ENCODE measurements around the gene TACC3.
A peak's percentile ranks its signal among the peaks of the same experiment; 100 is the strongest.

TACC3 gene

DNA sequence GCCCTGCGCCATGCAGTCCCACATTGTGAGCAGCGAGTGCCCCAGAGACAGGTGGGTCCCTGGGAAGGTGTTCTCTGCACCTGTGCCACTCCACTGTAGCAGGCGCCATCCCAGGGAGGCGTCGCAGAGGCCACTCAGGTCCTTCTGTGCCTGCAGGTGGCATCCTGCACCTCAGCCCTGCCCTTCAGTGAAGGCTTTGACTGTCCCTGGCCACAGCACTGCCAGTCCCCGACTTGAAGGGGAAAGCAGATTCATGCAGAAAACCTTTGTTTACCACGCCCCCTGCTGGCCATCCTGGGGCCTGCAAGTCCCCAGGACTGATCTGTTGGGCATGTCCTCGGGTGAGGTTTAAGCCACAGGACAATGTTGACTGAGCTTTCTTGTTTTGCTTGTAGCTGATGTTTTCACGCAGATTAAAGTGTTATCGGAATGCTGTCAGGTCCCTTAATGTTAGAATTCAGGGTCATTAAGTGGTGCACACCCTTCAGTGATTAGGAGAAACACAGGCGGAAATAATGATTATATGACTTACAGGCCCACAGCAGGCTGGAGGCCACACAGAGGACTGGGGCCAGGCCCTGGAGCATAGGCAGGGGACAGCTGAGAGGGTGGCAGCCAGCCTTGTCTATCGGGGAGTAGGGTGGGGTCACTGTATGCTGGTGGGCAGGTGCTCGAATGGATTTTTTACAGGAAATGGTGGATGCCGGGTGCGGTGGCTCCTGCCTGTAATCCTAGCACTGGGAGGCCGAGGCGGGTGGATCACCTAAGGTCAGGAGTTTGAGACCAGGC, 5.0 kb downstream of the TACC3 start:
- peak; percentile 88 for DNase-seq (ENCODE audit: low read depth in 2 of 2)
- TF ChIP-seq, protein P1, sequence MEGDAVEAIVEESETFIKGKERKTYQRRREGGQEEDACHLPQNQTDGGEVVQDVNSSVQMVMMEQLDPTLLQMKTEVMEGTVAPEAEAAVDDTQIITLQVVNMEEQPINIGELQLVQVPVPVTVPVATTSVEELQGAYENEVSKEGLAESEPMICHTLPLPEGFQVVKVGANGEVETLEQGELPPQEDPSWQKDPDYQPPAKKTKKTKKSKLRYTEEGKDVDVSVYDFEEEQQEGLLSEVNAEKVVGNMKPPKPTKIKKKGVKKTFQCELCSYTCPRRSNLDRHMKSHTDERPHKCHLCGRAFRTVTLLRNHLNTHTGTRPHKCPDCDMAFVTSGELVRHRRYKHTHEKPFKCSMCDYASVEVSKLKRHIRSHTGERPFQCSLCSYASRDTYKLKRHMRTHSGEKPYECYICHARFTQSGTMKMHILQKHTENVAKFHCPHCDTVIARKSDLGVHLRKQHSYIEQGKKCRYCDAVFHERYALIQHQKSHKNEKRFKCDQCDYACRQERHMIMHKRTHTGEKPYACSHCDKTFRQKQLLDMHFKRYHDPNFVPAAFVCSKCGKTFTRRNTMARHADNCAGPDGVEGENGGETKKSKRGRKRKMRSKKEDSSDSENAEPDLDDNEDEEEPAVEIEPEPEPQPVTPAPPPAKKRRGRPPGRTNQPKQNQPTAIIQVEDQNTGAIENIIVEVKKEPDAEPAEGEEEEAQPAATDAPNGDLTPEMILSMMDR (IDR thresholded peaks at IDR 0.05; ENCODE audit: low read depth, low read length), result peak; percentile 98
- H3K4me3 ChIP-seq (replicated peaks in 1 of 2; ENCODE audit: low read depth in 2 of 2, low read length in 2 of 2), result no peak overlapping the region

DNA sequence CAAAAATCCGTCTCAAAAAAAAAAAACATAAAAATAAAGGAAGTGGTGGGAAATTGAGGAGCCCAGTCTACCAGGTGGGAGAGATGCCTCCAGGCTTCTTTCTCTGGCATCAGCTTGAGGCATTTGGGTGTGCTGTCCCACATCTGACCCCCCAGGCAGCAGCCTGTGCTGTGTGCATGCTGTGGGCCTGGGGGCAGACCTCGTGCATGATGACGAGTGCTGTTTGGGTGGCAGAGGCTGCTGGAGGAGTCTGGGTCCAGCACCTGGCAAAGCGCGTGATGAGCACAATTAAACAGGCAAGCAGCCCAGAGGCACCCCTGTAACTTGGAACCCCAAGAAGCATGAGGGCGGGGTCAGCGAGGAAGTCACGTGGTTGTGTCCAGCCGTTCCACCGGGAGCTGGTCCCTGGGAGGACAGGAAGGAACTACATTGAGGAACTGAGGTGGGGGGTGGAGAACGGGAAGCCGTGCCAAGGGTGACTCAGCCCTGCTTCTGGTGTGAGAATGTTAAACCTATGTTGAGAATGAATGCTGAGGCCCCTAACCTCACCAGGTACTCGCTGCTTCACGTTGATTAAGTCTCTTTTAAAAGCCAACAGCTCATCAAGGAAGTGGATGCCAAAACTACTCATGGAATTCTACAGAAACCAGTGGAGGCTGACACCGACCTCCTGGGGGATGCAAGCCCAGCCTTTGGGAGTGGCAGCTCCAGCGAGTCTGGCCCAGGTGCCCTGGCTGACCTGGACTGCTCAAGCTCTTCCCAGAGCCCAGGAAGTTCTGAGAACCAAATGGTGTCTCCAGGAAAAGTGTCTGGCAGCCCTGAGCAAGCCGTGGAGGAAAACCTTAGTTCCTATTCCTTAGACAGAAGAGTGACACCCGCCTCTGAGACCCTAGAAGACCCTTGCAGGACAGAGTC, 6.1 kb downstream of the TACC3 start:
- peak; percentile 79 to 86 for DNase-seq (ENCODE audit: low read depth in 2 of 2)
- TF ChIP-seq, protein P1 (IDR thresholded peaks at IDR 0.05; ENCODE audit: low read depth, low read length), result no peak
- no peak overlapping the region for H3K4me3 ChIP-seq (replicated peaks in 1 of 2; ENCODE audit: low read depth in 2 of 2, low read length in 2 of 2)

DNA sequence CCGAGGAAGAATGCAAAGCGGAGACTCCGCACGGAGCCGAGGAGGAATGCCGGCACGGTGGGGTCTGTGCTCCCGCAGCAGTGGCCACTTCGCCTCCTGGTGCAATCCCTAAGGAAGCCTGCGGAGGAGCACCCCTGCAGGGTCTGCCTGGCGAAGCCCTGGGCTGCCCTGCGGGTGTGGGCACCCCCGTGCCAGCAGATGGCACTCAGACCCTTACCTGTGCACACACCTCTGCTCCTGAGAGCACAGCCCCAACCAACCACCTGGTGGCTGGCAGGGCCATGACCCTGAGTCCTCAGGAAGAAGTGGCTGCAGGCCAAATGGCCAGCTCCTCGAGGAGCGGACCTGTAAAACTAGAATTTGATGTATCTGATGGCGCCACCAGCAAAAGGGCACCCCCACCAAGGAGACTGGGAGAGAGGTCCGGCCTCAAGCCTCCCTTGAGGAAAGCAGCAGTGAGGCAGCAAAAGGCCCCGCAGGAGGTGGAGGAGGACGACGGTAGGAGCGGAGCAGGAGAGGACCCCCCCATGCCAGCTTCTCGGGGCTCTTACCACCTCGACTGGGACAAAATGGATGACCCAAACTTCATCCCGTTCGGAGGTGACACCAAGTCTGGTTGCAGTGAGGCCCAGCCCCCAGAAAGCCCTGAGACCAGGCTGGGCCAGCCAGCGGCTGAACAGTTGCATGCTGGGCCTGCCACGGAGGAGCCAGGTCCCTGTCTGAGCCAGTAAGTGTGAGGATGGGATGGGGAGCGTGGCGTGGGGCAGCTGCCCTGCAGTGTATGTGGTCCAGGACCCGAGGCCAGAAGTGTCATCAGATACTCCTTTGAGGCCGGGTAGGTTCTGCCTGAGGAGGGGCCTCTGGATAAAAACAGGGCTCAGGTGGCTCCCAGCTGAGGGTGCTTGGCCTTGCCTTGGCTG, 7.0 kb downstream of the TACC3 start:
- no peak for DNase-seq (ENCODE audit: low read depth in 2 of 2)
- no peak overlapping the region for H3K4me3 ChIP-seq (replicated peaks in 1 of 2; ENCODE audit: low read depth in 2 of 2, low read length in 2 of 2)
- TF ChIP-seq, protein P1 (IDR thresholded peaks at IDR 0.05; ENCODE audit: low read depth, low read length), result no peak

DNA sequence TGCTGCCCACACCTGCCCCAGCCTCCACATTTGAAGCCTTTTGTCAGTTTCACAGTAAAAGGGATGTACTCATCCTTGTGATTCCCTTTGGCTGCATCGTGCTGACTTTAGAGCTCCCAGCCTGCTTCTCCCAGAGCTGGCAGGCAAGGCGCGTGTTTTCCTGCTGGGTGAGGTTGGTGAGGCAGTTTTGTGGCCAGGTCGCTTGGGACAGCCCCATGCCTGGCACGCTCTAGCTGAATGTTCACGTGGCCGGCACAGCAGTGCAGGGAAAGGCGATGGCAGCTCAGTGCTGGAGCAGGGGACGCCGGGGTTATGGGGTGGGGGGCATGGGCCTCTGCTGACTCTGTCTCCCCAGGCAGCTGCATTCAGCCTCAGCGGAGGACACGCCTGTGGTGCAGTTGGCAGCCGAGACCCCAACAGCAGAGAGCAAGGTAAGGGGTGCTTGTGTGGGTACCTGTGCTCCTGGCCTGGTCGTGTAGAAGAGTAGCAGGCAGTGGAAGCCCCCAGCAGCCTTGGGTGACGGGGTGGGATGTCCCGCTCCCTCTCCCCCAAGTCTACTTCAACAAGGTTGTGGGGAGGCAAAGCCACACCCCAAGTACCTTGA, 9.3 kb downstream of the TACC3 start:
- TF ChIP-seq, protein P1 (IDR thresholded peaks at IDR 0.05; ENCODE audit: low read depth, low read length), result no peak
- no peak for DNase-seq (ENCODE audit: low read depth in 2 of 2)
- no peak overlapping the region for H3K4me3 ChIP-seq (replicated peaks in 1 of 2; ENCODE audit: low read depth in 2 of 2, low read length in 2 of 2)

DNA sequence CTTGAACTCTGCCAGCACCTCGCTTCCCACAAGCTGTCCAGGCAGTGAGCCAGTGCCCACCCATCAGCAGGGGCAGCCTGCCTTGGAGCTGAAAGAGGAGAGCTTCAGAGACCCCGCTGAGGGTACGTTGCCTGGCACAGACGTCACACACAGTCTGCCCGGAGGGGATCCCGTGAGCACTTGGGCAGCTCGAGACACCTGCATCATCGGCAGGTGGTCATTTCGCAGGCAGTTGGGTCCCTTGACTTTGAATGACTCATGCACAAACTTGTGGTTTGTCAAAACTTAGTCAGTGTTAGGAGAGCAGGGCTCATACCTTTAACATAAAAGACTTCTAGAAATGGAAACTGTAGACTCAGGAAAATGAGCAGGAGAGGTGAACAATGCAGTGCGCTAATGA, 9.9 kb downstream of the TACC3 start:
- H3K4me3 ChIP-seq (replicated peaks in 1 of 2; ENCODE audit: low read depth in 2 of 2, low read length in 2 of 2), result no peak overlapping the region
- TF ChIP-seq, protein P1 (IDR thresholded peaks at IDR 0.05; ENCODE audit: low read depth, low read length), result no peak
- DNase-seq (ENCODE audit: low read depth in 2 of 2), result peak in 1 of 2 donors; percentile 25

DNA sequence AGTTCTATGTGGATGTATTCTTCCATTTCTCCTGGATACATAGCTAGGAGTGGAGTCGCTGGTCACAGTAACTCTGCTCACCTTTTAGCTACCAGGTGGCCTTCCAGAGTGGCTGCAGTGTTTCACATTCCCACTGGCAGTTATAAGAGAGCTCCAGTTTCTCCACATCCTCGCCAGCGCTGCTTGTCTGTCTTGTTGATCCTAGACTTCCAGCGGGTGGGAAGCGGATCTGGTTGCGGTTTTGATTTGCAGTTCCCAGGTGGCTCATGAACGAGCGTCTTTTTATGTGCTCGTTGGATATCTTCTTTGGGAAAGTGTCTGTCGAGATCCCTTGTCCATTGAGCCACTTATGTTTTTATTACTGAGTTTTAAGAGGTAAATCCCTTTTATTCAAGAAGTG, 11.6 kb downstream of the TACC3 start:
- TF ChIP-seq, protein P1 (IDR thresholded peaks at IDR 0.05; ENCODE audit: low read depth, low read length), result no peak
- DNase-seq (ENCODE audit: low read depth in 2 of 2), result no peak
- no peak overlapping the region for H3K4me3 ChIP-seq (replicated peaks in 1 of 2; ENCODE audit: low read depth in 2 of 2, low read length in 2 of 2)
